ENCODE measurements around the gene CATSPER3. TPM values are rescaled to one million over a fixed set of nuclear protein-coding genes. Genes with fewer than 3 reads are reported as not detected.

The CATSPER3 gene
- total RNA-seq, 1 experiment from 2014 or later: 0.50 TPM

GRCh38 chr5:135045488-135045887 is 77.8 kb downstream of the CATSPER3 start:
- no peak overlapping the region for H2BK12ac ChIP-seq (ENCODE audit: insufficient read length, low read depth, low read length)
- H3K4me2 ChIP-seq (ENCODE audit: insufficient read depth, insufficient read length, low read length): no peak overlapping the region
- peaks cover 53% of the 10 kb centered on the region for H3K27me3 ChIP-seq (ENCODE audit: insufficient read depth, low read length)
- no peak overlapping the region for H2BK120ac ChIP-seq (ENCODE audit: low read depth, low read length, poor library complexity, severe bottlenecking)
- no peak overlapping the region for H3K27ac Mint-ChIP-seq
- no peak overlapping the region for H4K91ac ChIP-seq (ENCODE audit: insufficient read length, low read depth, low read length)
- no peak overlapping the region for H3K56ac ChIP-seq (ENCODE audit: insufficient read length, low read depth, low read length)
- no peaks in the 10 kb centered on the region for H3K79me2 ChIP-seq (ENCODE audit: insufficient read depth, low read length)
- H2AK5ac ChIP-seq (ENCODE audit: insufficient read length, low read length): no peak overlapping the region
- H3K9me3 ChIP-seq (ENCODE audit: control insufficient read depth, low read depth, low read length): no peaks in the 10 kb centered on the region
- no peak overlapping the region for H3K9ac ChIP-seq (ENCODE audit: extremely low read depth, insufficient read length, low read length)
- no peak overlapping the region for H3K23ac ChIP-seq (ENCODE audit: insufficient read length, low read depth, low read length)
- peaks cover 0 to 5% of the 10 kb centered on the region in 2 experiments; a peak in 2 of 5 replicates for H3K9me3 Mint-ChIP-seq
- H3K14ac ChIP-seq (ENCODE audit: insufficient read depth, low read length): no peak overlapping the region
- H3K36me3 Mint-ChIP-seq (ENCODE audit: insufficient read depth in 1 of 3, low read depth in 3 of 3): no peaks in the 10 kb centered on the region; a peak in 1 of 7 replicates
- no peak overlapping the region for H2AFZ ChIP-seq (ENCODE audit: low read length)
- H4K20me1 ChIP-seq (ENCODE audit: control insufficient read depth, insufficient read depth, insufficient read length): no peaks in the 10 kb centered on the region
- no peak overlapping the region for H2BK5ac ChIP-seq (ENCODE audit: insufficient read length, low read length)
- H2BK15ac ChIP-seq (ENCODE audit: low read depth, low read length): no peak overlapping the region
- H2BK20ac ChIP-seq (ENCODE audit: low read depth, low read length, poor library complexity, severe bottlenecking): no peak overlapping the region
- no peak overlapping the region for H3T11ph ChIP-seq (ENCODE audit: low read length)
- no peak for TF ChIP-seq CTCF (conservative IDR thresholded peaks at IDR 0.05)
- H3K4me3 Mint-ChIP-seq: no peak overlapping the region
- no peak overlapping the region for H3K4ac ChIP-seq (ENCODE audit: low read depth, low read length)
- peaks cover 10% of the 10 kb centered on the region for H3K23me2 ChIP-seq (ENCODE audit: insufficient read length, low read depth, low read length, poor library complexity, severe bottlenecking)
- DNase-seq: no peak
- peaks cover 99% of the 10 kb centered on the region for H3K27me3 Mint-ChIP-seq (ENCODE audit: low read depth)
- peaks cover 4 to 10% of the 10 kb centered on the region in 2 experiments; a peak in 2 of 4 replicates for H3K4me1 Mint-ChIP-seq
- H4K8ac ChIP-seq (replicated peaks; ENCODE audit: insufficient read length, low read depth, low read length): no peak overlapping the region
- no peak overlapping the region for H4K5ac ChIP-seq (ENCODE audit: insufficient read length, low read depth, low read length)
- H3K18ac ChIP-seq (ENCODE audit: insufficient read length, low read depth, low read length): no peak overlapping the region
- H3K4me1 ChIP-seq (ENCODE audit: insufficient read depth, low read length): no peaks in the 10 kb centered on the region
- no peak overlapping the region for H3K27ac ChIP-seq (ENCODE audit: insufficient read length, low read depth, low read length)
- no peaks in the 10 kb centered on the region for H3K79me1 ChIP-seq (ENCODE audit: insufficient read depth, low read depth, low read length, poor library complexity, severe bottlenecking)

Data from H9 (cell line).